ENCODE measurements around the gene SLA2.

SLA2 gene

GRCh38 chr20:36633285-36633772, 12.7 kb downstream of the SLA2 start:
- Histone ChIP-seq H3K4me2 (ENCODE audit: insufficient read depth, low read length) (no peak overlapping the region), H4K20me1 (ENCODE audit: insufficient read depth, low read length) (no peaks in the 10 kb centered on the region), H3K27ac (ENCODE audit: low read length) (no peak overlapping the region; the same call in 1 of the 2 replicates), H2AFZ (ENCODE audit: low read depth, low read length) (no peak overlapping the region), H3K4me3 (ENCODE audit: low read depth in 1 of 2, low read length in 2 of 2) (no peak overlapping the region), H3K79me2 (ENCODE audit: insufficient read depth, low read length) (no peaks in the 10 kb centered on the region), H3K9ac (ENCODE audit: low read depth, low read length) (no peak overlapping the region), H3K4me1 (ENCODE audit: insufficient read depth, low read length) (peaks cover 23% of the 10 kb centered on the region), H3K36me3 (ENCODE audit: insufficient read depth, low read length) (no peaks in the 10 kb centered on the region), H3K27me3 (ENCODE audit: insufficient read depth, low read length, poor library complexity) (no peaks in the 10 kb centered on the region), H3K9me3 (ENCODE audit: insufficient read depth, low read length, severe bottlenecking) (no peaks in the 10 kb centered on the region)
- ATAC-seq (ENCODE audit: insufficient read depth, low read depth) (no peak), DNase-seq (no peak)
- TF ChIP-seq CTCF (IDR thresholded peaks at IDR 0.05; ENCODE audit: borderline replicate concordance, extremely low read depth, low read length, poor library complexity, severe bottlenecking) (no peak), EZH2 (IDR thresholded peaks at IDR 0.05; ENCODE audit: borderline replicate concordance, low read depth, low read length, severe bottlenecking) (no peak)

DNA sequence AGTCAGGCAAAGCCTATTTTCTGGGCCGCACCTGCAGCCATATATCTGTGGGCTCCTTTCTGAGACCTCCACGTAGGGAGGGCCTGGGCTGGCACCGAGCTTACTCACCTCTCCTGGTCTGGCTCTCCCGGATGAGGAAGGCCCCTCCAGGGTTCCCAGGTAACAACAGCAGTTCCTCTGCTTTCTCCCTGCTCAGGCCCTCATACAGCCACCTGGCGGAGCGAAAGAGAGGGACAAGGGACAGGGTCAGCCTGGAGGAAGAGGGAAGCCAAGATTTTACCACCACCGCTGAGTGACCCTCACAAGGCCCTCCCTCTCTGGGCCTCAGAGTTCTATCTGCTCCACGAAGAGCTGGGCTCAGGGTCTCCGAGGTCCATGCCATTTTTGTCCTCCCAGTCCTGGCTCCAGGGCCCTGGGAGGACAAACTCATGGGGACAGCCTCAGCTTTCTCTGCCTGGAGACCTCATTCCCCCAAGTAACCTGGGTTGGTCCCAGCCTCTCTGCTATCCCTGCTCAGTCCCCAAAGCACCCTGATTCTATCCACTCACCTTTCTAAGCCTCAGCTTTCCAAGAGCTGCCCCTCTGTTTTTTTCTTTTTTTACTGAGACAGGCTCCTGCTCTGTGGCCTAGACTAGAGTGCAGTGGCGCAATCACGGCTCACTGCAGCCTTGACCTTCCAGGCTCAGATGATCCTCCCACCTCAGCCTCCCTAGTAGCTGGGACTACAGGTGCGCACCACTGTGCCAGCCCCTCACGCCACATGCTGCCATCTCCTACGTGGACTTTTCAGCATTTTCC, 13.3 kb downstream of the SLA2 start:
- H2AFZ ChIP-seq (ENCODE audit: low read depth, low read length) = no peak overlapping the region
- no peaks in the 10 kb centered on the region for H3K9me3 ChIP-seq (ENCODE audit: insufficient read depth, low read length, severe bottlenecking)
- no peaks in the 10 kb centered on the region for H3K79me2 ChIP-seq (ENCODE audit: insufficient read depth, low read length)
- H3K4me1 ChIP-seq (ENCODE audit: insufficient read depth, low read length) = peaks cover 23% of the 10 kb centered on the region
- no peak overlapping the region for H3K27ac ChIP-seq (ENCODE audit: low read length)
- no peaks in the 10 kb centered on the region for H3K36me3 ChIP-seq (ENCODE audit: insufficient read depth, low read length)
- DNase-seq (no peak), ATAC-seq (ENCODE audit: insufficient read depth, low read depth) (no peak)
- no peak overlapping the region for H3K4me3 ChIP-seq (ENCODE audit: low read depth in 1 of 2, low read length in 2 of 2)
- TF ChIP-seq CTCF (IDR thresholded peaks at IDR 0.05; ENCODE audit: borderline replicate concordance, extremely low read depth, low read length, poor library complexity, severe bottlenecking) (no peak), EZH2 (IDR thresholded peaks at IDR 0.05; ENCODE audit: borderline replicate concordance, low read depth, low read length, severe bottlenecking) (no peak)
- no peak overlapping the region for H3K9ac ChIP-seq (ENCODE audit: low read depth, low read length)
- no peaks in the 10 kb centered on the region for H4K20me1 ChIP-seq (ENCODE audit: insufficient read depth, low read length)
- H3K4me2 ChIP-seq (ENCODE audit: insufficient read depth, low read length) = no peak overlapping the region
- no peaks in the 10 kb centered on the region for H3K27me3 ChIP-seq (ENCODE audit: insufficient read depth, low read length, poor library complexity)

- H3K27ac ChIP-seq (ENCODE audit: low read length) = no peak overlapping the region
- H2AFZ ChIP-seq (ENCODE audit: low read depth, low read length) = no peak overlapping the region
- H3K4me3 ChIP-seq (ENCODE audit: low read depth in 1 of 2, low read length in 2 of 2) = no peak overlapping the region
- H3K9ac ChIP-seq (ENCODE audit: low read depth, low read length) = no peak overlapping the region
- no peaks in the 10 kb centered on the region for H4K20me1 ChIP-seq (ENCODE audit: insufficient read depth, low read length)
- no peaks in the 10 kb centered on the region for H3K79me2 ChIP-seq (ENCODE audit: insufficient read depth, low read length)
- H3K27me3 ChIP-seq (ENCODE audit: insufficient read depth, low read length, poor library complexity) = no peaks in the 10 kb centered on the region
- ATAC-seq (ENCODE audit: insufficient read depth, low read depth) (no peak), DNase-seq (no peak)
- no peaks in the 10 kb centered on the region for H3K9me3 ChIP-seq (ENCODE audit: insufficient read depth, low read length, severe bottlenecking)
- peaks cover 23% of the 10 kb centered on the region for H3K4me1 ChIP-seq (ENCODE audit: insufficient read depth, low read length)
- H3K36me3 ChIP-seq (ENCODE audit: insufficient read depth, low read length) = no peaks in the 10 kb centered on the region
- H3K4me2 ChIP-seq (ENCODE audit: insufficient read depth, low read length) = no peak overlapping the region
- no peak for TF ChIP-seq EZH2 (IDR thresholded peaks at IDR 0.05; ENCODE audit: borderline replicate concordance, low read depth, low read length, severe bottlenecking)
- TF ChIP-seq CTCF (IDR thresholded peaks at IDR 0.05; ENCODE audit: borderline replicate concordance, extremely low read depth, low read length, poor library complexity, severe bottlenecking) = no peak
Observed at GRCh38 chr20:36632147-36632486, 13.9 kb downstream of the SLA2 start.

Data from DND-41 (cell line).